GM19324 (cell line): ENCODE measurements around the gene FRMPD4.

Experiments
- ATAC-seq: cut with Tn5 transposase; IDR thresholded peaks from one replicate; pipeline ENCODE4 v1.9.1; 2021; ENCODE audit warnings: mild to moderate bottlenecking, moderate library complexity; ENCODE audit not compliant: unreplicated experiment, low FRiP score

FRMPD4 gene

GRCh38 chrX:12292996-12293765, 154.9 kb downstream of the FRMPD4 start:
- no peak for ATAC-seq

- ATAC-seq = no peak
These were observed 159.1 kb downstream of the FRMPD4 start for GRCh38 chrX:12297353-12297752.

GRCh38 chrX:12301288-12301687, 163.0 kb downstream of the FRMPD4 start:
- no peak for ATAC-seq

GRCh38 chrX:12304261-12304660, 166.0 kb downstream of the FRMPD4 start:
- ATAC-seq = no peak

- ATAC-seq = no peak
These were observed 169.7 kb downstream of the FRMPD4 start for GRCh38 chrX:12307961-12308360.

- no peak for ATAC-seq
These were observed 170.1 kb downstream of the FRMPD4 start for GRCh38 chrX:12308420-12308819.

- ATAC-seq = no peak
These were observed 170.9 kb downstream of the FRMPD4 start for GRCh38 chrX:12309040-12309743.

- ATAC-seq = no peak
These were observed 171.4 kb downstream of the FRMPD4 start for GRCh38 chrX:12309744-12310076.

GRCh38 chrX:12314651-12315050, 176.4 kb downstream of the FRMPD4 start:
- no peak for ATAC-seq

- ATAC-seq = no peak
These were observed 177.3 kb downstream of the FRMPD4 start for GRCh38 chrX:12315526-12315925.

GRCh38 chrX:12319003-12319519, 180.8 kb downstream of the FRMPD4 start:
- ATAC-seq = no peak

GRCh38 chrX:12319992-12320391, 181.7 kb downstream of the FRMPD4 start:
- ATAC-seq = no peak

- no peak for ATAC-seq
These were observed 183.8 kb downstream of the FRMPD4 start for GRCh38 chrX:12322031-12322430.

- ATAC-seq = no peak
These were observed 186.9 kb downstream of the FRMPD4 start for GRCh38 chrX:12325171-12325570.

- ATAC-seq = no peak
These were observed 189.6 kb downstream of the FRMPD4 start for GRCh38 chrX:12327836-12328235.

GRCh38 chrX:12329476-12329875, 191.2 kb downstream of the FRMPD4 start:
- no peak for ATAC-seq

GRCh38 chrX:12330841-12331240, 192.6 kb downstream of the FRMPD4 start:
- ATAC-seq = no peak

- no peak for ATAC-seq
These were observed 194.6 kb downstream of the FRMPD4 start for GRCh38 chrX:12332786-12333347.

- ATAC-seq = no peak
These were observed 201.6 kb downstream of the FRMPD4 start for GRCh38 chrX:12339921-12340320.

GRCh38 chrX:12344954-12345353, 206.7 kb downstream of the FRMPD4 start:
- ATAC-seq = no peak

- no peak for ATAC-seq
These were observed 210.9 kb downstream of the FRMPD4 start for GRCh38 chrX:12349201-12349600.

- no peak for ATAC-seq
These were observed 214.6 kb downstream of the FRMPD4 start for GRCh38 chrX:12352922-12353321.
